Measurements from ENCODE around the gene CCDC158. TPM values are rescaled to one million over a fixed set of nuclear protein-coding genes. Genes with fewer than 3 reads are reported as not detected.
"Not testable (repeated sequence)": the region's sequence is repeated elsewhere in the genome, so short reads cannot be mapped to it uniquely, and the experiment has no call there.

The CCDC158 gene
- total RNA-seq, 1 donor from 2014 or later = not detected

DNA sequence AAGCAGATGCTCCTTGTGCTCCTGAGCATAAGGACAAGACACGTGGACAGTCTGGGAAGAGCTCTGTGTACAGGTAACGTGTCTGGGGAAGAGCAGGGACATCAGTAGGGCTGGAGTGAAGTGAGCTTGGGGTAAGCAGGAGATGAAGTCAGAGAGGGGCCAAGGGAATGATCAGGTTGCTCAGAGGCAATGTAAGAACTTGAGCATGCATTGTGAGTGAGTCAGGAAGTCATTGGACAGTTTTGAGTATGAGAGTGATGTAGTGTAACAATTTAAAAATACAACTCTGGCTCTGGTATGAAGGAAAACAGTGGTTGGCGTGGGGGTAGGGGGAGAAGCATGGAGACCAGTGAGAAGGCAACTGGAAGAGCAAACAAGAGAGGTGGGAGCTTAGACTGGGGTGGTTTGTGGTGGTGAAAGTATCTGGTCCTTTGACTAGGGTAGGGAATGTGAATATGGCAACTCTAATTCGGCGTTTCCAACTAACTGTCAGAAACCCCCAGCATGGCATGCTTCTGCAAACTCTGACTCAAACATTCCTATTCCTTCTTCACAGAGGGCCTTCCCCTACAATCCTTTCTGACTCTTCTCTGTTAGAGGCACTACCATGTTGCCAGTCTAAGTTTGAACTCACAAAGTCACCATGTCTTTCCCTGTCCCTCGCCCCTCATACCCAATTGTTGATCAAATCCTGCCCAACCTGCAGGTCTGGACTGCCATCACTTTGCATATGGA, 57.2 kb downstream of the CCDC158 start:
- CTCF ChIA-PET = no interaction called here
- Mint-ChIP-seq H3K9me3 (peaks cover 18% of the 10 kb centered on the region), H3K27ac (no peak overlapping the region), H3K4me3 (no peak overlapping the region), H3K4me1 (no peaks in the 10 kb centered on the region), H3K36me3 (ENCODE audit: low read depth) (no peaks in the 10 kb centered on the region), H3K27me3 (peaks cover 11% of the 10 kb centered on the region)
- DNase-seq (no peak), ATAC-seq (ENCODE audit: low read depth) (no peak)
- intact Hi-C loops (cut with micrococcal nuclease) = no loop called here
- no peak for TF ChIP-seq CTCF (IDR thresholded peaks at IDR 0.05)
- POLR2A ChIA-PET = no interaction called here

DNA sequence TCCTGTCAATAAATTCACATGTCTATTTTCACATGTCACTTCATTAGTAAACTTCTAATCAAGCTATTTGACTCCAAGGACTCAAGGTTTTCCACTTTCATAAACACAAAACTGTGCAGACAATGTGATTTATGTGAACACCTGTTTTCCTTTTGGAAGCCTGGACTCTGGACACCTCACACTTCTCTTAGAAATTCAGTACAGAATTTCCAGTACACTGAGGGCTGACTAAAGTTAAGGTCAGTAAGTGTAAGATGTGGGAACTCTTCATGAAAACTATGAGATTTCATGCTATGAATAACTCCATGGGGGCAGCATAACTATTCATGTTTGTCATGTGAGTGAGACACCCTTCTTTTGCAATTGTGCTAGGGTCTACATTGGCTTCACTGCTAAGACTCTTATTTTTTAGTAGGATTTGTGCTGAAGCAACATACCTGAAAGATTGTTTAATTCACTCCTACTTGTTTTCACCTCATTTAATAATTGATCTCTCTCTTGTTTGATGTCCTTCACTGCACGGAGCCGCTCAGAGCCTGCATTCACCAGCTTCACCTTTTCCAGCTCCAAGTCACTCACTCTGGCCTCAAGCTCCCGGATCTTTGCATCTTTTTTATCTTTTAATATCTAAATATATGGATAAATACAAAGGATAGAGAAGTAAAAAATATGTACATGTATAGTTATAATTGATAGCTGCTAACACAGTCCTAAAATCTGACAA, 59.1 kb downstream of the CCDC158 start:
- ATAC-seq (ENCODE audit: low read depth) (no peak), DNase-seq (no peak)
- Mint-ChIP-seq H3K4me1 (no peaks in the 10 kb centered on the region), H3K9me3 (peaks cover 29% of the 10 kb centered on the region), H3K36me3 (ENCODE audit: low read depth) (no peaks in the 10 kb centered on the region), H3K4me3 (no peak overlapping the region), H3K27ac (no peak overlapping the region), H3K27me3 (peaks cover 9% of the 10 kb centered on the region)
- ChIA-PET POLR2A (no interaction called here), CTCF (no interaction called here)
- intact Hi-C loops (cut with micrococcal nuclease) = no loop called here
- no peak for TF ChIP-seq CTCF (IDR thresholded peaks at IDR 0.05)

GRCh38 chr4:76359881-76360466, 61.0 kb downstream of the CCDC158 start:
- H3K4me1 Mint-ChIP-seq; DNase-seq; CTCF ChIA-PET; H3K36me3 Mint-ChIP-seq (ENCODE audit: low read depth); POLR2A ChIA-PET; H3K27me3 Mint-ChIP-seq; H3K4me3 Mint-ChIP-seq; H3K27ac Mint-ChIP-seq; ATAC-seq (ENCODE audit: low read depth); intact Hi-C loops (cut with micrococcal nuclease): not testable (repeated sequence)
- H3K9me3 Mint-ChIP-seq = peaks cover 29% of the 10 kb centered on the region

GRCh38 chr4:76357981-76358380, 63.0 kb downstream of the CCDC158 start:
- TF ChIP-seq CTCF (IDR thresholded peaks at IDR 0.05) = no peak
- POLR2A ChIA-PET = no interaction called here
- Mint-ChIP-seq H3K36me3 (ENCODE audit: low read depth) (no peaks in the 10 kb centered on the region), H3K27ac (no peak overlapping the region), H3K9me3 (peaks cover 29% of the 10 kb centered on the region), H3K27me3 (peaks cover 5% of the 10 kb centered on the region), H3K4me1 (peaks cover 6% of the 10 kb centered on the region), H3K4me3 (no peak overlapping the region)
- DNase-seq (no peak), ATAC-seq (ENCODE audit: low read depth) (no peak)
- intact Hi-C loops (cut with micrococcal nuclease) = no loop called here
- CTCF ChIA-PET = no interaction called here

DNA sequence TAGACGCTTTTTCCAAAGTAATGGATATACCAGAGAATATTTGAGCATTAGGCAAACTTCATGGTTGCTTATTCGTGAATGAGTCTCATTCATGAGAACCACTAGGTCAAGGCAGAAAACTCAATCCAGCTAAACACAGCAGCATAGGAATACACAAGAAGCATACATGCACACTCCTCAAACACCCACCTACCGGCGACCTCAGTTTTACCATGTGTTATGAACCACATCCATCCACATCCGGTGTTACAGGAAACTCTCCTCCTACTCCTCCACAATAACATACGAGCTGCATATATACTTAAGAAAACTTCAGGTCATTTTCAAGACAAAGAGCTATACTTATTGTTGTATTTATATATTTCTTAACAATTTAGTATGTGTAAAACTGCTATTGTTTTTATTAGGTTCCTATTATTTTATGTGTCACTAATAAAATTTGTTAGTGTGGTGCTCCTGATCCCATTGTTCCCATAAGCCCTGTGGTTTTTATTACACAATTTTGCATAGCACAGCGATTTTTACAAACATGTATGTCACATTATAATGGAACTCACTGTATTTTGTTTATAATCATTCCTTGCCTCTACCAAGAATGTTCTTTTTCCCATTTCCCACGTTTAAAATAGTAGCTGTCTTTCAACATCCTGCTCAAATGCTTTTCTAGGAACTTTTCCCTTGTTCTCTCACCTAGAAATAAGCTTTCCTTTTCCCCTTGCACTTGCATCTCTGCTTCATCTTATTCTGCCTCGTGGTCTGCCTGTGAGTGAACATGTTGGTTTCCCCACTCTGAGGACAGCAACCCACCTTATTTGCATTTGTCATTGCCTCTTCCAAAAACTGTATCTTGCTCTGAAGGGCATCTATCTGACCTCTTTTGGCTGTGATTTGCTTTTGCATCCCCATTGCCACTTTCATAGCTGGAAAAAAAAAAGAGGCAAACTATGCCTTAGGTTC, 66.1 kb downstream of the CCDC158 start:
- Mint-ChIP-seq H3K9me3 (peaks cover 21% of the 10 kb centered on the region), H3K27me3 (peaks cover 5% of the 10 kb centered on the region), H3K36me3 (ENCODE audit: low read depth) (no peaks in the 10 kb centered on the region), H3K4me3 (no peak overlapping the region), H3K27ac (no peak overlapping the region), H3K4me1 (peaks cover 6% of the 10 kb centered on the region)
- CTCF ChIA-PET = interaction anchor here (0.7 kb wide), 1 partner anchor 24 kb away, joined by 3 read pairs; no protein-coding TSS in a partner anchor
- TF ChIP-seq CTCF (IDR thresholded peaks at IDR 0.05) = no peak
- intact Hi-C loops (cut with micrococcal nuclease) = no loop called here
- POLR2A ChIA-PET = no interaction called here
- no peak for DNase-seq
- ATAC-seq (ENCODE audit: low read depth) = no peak

Data from activated B cell treated with CpG ODN at 0.5 μM for 24 hours (primary cell).